GM19467 (cell line): ENCODE data around the gene GJC1.
"Not testable (repeated sequence)": the region's sequence is repeated elsewhere in the genome, so short reads cannot be mapped to it uniquely, and the experiment has no call there.

Experiments
- ATAC-seq: cut with Tn5 transposase; IDR thresholded peaks from one replicate; pipeline ENCODE4 v1.9.1; 2021; ENCODE audit warnings: mild to moderate bottlenecking, moderate library complexity; ENCODE audit not compliant: unreplicated experiment

Gene GJC1

DNA sequence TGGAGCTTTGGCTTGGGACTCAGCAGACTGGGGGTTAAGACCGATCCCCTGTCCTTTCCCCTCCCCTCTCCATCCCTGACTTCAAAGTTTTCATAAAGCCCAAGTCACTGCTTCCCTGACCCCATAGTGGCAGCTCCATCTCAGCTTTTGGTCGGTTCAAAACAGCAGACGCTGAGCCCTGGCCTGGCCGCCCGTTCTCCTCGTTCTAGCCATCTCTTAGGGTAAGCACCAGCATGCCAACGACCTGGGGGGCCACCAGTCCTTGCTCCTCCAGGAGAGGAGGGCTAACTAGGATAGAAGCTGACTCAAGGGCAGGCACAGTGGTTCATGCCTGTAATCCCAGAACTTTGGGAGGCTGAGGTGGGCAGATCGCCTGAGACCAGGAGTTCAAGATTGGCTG, 16.1 kb upstream of the GJC1 start:
- no peak for ATAC-seq

DNA sequence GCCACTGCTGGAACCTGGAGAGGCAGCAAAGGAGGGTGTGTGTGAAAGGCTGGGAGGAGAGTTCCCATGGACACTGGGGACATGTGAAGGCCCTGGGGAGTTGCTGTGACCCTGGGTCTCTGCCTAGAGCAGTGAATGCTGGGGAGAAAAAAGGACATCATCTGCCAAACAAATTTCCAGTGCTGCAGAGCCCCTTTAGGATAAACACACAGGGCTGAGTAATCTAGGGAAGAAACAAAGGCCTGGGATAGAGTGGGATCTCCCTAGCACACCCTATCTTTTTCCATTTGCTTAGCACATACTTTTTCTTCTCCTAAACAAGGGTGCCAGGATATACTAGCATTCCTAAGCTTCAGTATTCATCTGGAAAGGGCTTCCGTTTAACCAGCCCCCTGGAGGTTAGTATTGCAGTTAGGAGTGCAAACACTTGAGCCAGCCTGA, 14.3 kb upstream of the GJC1 start:
- ATAC-seq = no peak

DNA sequence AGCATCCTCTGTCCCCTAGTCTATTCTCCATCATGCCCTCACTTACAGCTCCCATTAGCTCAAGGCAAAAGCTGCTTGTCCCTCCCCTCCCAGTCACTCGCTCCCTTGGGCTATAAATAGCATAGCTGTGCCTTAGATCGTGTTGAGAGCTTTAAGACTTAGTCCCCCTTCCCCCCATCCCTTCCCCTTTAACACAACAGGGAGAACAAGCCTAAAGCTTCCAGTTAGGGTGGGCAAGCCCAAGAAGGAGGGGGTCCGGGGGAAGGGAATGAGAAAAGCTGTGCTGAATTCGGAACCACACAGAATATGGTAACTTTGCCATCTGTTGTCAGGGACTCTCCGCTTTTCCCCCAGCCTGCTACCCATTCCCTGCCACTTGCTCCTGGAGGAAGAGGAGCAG, 12.7 kb upstream of the GJC1 start:
- ATAC-seq = no peak

DNA sequence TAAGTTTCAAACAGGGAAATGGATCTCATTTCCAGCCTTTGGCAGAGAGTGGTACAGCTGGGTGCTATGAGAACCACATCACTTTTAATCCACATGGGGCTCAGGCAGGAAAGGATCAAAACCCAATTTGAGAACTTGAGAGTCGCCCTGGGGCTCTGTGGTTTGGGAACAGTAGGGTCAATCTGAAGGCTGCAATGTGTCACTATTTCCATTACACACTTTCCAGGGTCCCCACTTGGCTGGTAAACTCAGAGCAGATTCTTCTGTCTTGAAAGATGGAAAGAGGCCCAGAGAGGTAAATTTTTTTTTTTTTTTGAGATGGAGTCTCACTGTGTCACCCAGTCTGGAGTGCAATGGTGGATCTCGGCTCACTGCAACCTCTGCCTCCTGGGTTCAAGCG, 10.8 kb upstream of the GJC1 start:
- ATAC-seq = no peak

DNA sequence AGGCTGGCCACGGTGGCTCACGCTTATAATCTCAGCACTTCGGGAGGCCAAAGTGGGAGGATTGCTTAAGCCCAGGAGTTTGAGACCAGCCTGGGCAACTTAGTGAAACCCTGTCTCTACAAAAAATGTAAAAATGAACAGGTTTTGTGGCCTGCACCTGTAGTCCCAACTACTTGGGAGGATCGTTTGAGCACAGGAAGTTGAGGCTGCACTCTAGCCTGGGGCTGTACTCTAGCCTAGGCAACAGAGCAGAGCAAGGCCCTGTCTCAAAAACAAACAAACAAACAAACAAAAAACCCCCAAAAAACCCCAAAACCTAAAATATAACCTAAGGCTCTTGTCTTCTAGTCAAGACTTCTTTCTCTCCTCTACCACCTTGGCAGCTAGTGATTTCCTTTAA, 10.2 kb upstream of the GJC1 start:
- ATAC-seq = no peak

DNA sequence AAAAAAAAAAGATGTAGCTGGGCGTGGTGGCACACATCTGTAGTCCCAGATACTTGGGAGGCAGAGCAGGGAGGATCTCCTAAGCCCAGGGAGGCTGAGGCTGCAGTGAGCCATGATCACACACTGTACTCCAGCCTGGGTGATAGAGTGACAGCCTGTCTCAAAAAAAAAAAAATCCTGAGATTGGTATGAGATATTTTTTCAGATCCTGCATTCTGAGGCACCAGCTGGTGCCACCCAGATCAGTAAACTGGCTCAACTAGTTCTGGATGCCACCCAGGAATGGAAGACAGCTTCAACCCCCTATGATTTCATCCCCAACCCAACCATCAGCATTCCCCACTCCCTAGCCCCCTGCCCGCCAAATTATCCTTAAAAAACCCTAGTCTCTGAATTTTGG, 7.1 kb upstream of the GJC1 start:
- no peak for ATAC-seq

DNA sequence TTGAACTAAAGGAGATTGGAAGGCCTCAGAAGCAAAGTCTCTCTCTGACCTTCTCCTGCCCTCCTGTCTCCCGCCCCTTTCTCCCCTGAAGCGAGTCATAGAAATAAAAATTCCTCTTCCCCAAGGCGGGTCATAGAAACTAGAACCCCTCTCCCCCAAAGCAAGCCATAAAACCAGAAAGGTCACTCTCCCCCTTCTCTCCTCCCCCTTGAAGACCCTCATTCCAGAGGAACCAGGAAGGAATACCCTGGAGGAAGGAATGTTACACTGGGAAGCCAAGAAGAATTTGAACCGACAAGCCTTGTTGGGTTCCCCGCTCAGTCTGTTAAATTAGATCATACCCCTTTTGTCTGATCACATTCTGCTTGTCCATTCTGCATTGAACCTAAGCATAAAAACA, 2.7 kb upstream of the GJC1 start:
- ATAC-seq = no peak

DNA sequence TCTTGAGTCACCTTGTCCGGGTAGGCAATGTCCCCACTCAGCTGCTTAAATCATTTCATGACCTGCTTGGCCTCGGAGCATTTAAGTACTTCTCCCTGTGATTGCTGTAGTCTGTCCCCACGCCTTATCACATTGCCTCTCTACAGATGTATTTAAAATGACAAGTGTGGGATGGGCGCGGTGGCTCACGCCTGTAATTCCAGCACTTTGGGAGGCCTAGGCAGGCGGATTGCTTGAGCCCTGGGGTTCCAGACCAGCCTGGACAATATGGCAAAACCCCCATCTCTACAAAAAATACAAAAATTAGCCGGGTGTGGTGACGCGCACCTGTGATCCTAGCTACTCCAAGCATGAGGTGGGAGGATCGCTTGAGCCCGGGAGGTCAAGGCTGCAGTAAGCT, 1.3 kb upstream of the GJC1 start:
- no peak for ATAC-seq

DNA sequence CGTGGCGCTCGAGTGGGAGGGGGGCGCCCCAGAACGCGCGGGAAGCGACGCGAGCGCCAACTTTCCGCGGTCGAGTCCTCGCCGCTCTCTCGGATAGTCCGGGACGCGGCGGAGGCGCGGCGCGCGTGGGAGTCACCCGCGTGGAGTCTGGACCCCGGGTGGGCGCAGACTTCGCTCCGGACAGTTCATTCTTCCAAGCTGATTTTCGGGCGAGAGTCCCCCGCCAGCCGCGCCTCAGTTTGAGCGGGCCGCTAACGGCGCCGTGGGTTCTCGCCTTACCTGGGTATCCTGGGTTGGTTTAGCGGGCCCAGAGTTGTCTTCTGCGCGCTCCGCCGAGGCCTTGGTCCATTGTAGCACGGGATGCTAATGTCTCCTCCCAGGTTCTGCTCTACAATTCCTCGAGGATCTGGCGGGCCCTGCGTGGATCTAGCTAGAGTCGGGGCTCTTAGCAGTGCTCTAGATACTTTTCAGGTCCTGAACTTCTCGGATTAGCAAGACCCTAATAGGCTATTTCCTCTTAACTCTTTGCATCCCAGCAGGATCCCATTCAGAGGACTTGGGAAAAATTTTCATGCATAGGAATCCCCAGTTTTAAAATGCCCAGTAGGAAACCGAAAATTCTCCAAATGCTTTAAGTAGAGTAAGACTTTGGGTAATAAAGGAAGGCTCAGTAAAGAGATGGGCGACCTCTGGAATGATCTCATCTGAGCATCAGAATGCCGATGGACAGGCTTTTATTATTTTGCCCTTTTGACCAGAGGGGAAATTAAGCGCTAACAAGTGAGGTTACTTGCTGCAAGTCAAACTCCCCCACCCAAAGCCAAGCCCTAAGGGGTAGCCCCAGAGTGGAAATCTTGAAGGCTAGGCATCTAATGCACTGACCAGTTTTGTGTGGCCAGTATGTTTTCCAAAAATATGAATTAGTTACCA, 537 bp upstream of the GJC1 start:
- ATAC-seq = no peak

DNA sequence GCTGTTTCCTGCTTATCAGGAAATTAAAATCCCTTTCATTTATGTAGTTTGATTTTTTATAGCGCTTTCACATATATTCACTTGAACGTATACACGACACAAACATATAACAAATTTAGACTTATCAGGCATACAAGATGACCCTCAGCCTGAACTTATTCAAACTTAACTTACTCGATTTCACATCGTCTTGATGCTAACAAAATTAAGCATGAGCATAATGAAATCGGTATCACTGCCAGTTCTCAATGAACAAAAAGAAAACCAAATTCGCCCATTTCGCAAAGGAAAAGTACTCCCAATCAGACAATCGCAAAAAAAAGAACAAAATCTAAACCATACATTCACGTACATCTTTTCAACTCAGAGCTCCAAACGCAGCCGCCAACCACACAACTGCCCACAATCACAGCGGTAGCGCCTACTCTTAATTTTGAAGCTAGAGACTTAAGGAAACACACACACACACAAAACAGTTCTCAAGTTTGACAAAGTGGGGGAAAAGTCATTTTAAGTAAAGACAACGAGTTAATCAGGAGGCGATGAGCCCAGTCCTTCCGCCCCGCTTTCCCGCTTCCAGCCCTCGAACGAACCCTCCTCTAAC, 1.1 kb downstream of the GJC1 start:
- ATAC-seq = no peak

DNA sequence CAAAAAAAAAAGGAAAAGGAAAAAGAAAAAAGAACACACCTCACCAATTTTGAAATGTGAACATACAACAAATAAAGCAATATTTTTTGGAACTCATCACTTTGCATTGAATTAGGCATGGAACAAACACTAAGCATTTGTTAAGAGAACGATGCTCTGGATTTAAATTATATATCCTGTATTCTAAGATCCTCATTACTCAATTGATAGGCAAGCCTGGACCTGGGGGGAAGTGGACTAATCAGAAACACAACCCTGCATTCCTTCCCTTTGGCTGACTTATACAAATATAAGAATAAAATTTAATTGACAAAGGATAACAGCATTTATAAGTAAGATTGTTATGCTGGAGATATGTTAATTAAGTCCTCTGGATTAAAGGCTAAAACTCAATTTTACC, 2.2 kb downstream of the GJC1 start:
- no peak for ATAC-seq

DNA sequence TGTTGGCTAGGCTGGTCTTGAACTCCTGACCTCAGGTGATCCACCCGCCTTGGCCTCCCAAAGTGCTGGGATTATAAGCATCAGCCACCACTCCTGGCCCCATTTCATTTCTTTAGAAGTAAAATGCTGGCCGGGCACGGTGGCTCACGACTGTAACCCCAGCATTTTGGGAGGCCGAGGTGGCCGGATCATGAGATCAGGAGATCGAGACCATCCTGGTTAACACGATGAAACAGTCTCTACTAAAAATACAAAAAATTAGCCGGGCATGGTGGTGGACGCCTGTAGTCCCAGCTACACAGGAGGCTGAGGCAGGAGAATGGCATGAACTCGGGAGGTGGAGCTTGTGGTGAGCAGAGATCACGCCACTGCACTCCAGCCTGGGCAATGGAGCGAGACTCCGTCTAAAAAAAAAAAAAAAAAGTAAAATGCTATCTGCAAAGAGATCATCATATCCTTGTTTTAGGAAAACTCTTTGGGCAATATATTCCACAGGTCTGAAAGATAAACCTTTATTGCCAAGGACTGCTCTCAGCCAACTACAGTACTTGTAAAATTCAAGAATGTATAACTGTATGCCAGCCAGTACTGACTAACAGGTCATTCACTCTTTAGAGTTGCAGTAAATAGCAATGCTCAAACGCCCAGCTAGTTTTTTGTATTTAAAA, 3.8 kb downstream of the GJC1 start:
- ATAC-seq = no peak

DNA sequence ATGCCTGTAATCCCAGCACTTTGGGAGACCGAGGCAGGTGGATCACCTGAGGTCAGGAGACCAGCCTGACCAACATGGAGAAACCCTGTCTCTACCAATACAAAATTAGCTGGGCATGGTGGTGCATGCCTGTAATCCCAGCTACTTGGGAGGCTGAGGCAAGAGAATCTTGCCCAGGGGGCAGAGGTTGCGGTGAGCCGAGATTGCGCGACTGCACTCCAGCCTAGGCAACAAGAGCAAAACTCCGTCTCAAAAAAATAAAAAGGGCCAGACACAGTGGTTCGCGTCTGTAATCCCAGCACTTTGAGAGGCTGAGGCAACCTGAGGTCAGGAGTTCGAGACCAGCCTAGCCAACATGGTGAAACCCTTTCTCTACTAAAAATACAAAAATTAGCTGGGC, 4.9 kb downstream of the GJC1 start:
- not testable (repeated sequence) for ATAC-seq

DNA sequence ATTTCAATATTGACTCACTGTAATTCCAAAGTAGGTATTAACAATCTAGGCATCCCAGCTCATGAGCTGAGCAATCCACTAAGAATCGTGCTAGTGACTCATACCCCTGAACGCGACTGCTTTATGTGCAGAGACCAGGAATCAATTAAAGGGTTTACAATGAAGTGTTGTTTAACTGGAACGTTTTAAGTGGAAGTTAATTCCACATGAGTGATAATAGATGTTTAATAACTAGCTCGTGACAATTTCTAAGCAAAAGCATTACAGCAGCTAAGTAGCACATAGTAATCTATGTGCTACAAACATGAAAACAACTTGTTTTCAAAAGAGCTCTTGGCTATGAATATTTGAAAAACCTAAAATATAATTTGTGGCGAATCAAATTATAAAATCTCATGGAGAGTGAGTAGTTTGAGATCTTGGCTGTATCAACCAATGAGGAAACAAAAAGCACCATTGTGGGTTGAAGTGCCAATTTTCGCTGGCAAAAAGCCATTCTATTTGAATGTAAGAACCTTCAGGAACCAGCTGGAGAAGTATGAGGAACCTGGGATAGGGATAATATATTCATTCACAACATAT, 9.4 kb downstream of the GJC1 start:
- no peak for ATAC-seq

DNA sequence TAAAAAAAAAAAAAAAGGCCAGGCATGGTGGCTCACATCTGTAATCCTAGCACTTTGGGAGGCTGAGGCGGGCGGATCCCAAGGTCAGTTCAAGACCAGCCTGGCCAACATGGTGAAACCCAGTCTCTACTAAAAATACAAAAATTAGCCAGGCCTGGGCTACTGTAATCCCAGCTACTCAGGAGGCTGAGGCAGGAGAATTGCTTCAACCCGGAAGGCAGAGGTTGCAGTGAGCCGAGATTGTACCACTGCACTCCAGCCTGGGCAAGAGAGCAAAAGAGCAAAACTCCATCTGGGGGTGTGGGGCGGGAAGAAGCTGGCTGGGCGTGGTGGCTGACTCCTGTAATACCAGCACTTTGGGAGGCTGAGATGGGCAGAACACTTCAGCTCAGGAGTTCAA, 11.6 kb downstream of the GJC1 start:
- ATAC-seq = not testable (repeated sequence)

DNA sequence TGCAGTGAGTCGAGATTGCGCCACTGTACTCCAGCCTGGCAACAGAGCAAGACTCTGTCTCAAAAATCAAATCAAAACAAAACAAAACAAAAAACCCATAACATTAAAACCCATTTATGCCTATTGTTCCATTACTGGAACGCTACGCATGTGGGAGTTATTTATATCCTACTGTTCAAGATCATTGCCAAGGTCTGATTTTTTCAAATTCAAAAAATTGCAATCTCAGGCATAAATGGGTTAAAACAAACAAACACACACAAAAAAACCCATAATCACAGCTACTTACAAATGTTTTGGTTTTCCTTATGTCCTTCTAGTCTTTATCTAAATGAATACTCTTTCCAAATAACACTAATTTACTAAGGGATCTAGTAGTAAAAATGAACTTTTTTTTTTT, 17.8 kb downstream of the GJC1 start:
- no peak for ATAC-seq

DNA sequence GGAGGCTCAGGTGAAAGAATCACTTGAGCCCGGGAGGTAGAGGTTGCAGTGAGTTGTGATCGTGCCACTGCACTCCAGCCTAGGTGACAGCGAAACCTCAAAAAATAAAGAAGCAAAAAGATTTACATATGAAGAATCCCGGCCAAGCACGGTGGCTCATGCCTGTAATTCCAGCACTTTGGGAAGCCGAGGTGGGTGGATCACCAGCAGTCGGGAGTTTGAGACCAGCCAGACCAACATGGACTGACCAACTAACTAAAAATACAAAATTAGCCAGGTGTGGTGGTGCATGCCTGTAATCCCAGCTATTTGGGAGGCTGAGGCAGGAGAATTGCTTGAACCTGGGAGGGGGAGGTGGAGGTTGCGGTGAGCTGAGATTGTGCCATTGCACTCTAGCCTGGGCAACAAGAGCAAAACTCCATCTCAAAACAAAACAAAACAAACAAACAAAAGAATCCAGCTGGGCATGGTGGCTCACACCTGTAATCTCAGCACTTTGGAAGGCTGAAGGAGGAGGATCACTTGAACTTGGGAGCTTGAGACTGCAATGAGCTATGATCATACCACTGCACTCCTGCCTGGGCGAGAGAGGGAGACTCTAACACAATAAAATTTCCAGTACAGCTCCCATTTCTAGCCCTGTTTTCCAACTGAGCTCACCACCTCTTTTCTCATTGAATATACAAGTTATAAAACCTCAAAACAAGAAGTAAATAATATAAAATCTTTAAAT, 21.3 kb downstream of the GJC1 start:
- ATAC-seq = not testable (repeated sequence)

DNA sequence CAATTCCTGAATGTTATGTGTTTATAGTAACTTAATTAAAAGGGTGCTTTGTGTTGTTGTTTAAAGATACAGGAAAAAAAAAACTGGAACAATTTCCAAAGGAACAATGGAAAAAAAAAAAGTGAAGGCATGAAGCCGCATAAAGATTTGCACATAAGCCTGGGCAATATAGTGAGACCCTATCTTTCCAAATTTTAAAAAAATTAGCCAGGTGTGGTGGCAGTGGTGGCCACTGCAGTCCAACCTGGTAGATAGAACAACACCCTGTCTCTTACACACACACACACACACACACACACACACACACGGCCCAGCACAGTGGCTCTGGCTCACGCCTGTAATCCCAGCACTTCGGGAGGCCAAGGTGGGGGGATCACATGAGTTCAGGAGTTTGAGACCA, 21.9 kb downstream of the GJC1 start:
- ATAC-seq = no peak

DNA sequence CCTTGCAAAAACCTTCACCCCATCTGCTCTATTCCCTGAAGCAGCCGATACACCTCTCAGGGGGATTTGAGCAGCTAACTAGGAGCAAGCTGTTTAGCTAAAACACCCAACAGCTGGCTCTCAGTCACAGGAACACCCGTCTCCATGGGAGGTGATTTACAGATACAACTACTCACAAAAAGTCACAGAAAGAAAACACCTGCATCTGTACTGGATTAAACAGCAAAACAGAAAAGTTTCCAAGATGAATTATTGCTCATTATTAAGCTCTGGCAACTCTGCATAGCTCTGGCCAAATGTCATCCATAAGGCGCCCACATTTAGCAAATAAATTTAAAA, 22.3 kb downstream of the GJC1 start:
- no peak for ATAC-seq

DNA sequence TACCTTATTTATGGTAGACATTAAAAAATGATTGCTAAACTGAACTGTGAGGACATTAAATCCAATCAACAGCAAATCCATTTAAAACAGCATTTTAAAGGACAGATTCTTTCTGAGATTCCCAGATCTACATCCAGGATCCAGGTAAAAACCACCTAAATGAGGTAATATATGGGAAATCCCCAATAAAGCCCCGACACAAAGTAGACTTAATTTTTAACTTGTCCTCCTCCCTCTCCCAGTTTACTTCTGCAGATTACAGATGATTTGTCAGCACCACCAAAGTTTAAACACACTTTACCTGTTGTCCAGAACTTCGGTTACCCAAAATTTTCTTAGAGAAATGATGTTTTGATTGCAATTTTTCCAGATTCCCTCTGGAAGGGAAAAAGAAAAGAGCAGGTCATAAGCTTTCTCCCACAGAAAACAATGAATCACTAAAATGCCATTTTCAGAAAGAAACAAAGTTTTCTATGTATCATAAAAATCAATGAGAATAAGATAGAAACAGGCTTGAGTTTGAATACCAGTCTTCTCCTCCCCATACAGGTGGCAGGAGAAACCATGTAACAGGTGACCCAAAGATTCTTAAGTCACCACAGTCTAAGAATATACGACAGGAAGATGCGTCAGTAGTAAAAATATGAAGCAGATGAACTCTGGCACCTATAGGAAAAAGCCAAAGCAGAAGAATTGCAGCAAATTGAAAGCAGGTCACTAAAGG, 22.8 kb downstream of the GJC1 start:
- no peak for ATAC-seq
